ENCODE measurements around the gene SAMM50.

The SAMM50 gene

DNA sequence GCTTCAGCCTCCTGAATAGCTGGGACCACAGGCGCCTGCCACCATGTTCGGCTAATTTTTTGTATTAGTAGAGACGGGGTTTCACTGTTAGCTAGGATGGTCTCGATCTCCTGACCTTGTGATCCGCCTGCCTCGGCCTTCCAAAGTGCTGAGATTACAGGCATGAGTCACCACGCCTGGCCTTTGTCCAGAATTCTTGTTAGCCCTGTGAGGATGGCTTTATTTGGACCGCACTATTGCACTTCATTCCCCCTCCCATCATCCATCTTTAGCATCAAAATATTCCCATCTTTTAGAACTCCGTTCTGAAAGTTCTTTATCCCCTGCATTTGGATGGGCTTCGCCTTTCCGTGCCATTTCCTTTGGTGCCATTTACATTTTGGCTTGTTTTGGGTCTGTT, 2.6 kb downstream of the SAMM50 start:
- Histone ChIP-seq H3K4me3 (ENCODE audit: low read length) (no peak overlapping the region), H3K79me2 (ENCODE audit: control insufficient read depth, low read length) (peaks cover 94% of the 10 kb centered on the region), H4K20me1 (ENCODE audit: control insufficient read depth, insufficient read depth, low read depth, low read length) (peaks cover 4% of the 10 kb centered on the region; the same call in 1 of the 2 replicates)

DNA sequence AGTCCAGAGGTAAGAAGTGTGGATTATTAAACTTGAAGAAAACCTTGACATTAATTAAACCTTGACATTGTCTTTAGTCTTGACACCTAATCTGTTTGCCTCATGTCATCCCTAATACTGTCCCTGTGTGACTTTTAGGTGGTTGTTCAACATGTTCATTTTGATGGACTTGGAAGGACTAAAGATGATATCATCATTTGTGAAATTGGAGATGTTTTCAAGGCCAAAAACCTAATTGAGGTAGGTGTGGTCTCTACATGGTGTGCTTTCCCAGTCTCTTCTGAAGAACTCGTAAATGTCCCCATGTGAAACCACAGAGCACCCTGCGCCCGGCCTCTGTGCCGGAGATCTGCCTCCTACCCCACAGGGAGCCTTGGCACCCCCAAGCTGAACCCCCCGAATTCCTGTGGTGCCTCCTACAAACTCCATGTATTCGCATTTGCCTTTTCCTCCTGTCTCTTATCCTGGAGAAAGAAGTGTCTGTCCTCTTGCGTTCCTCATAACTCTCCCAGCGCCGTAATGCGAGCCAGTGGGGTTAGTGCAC, 9.1 kb downstream of the SAMM50 start:
- peaks cover 31% of the 10 kb centered on the region for H3K79me2 ChIP-seq (ENCODE audit: control insufficient read depth, low read length)
- TF ChIP-seq, protein P1, sequence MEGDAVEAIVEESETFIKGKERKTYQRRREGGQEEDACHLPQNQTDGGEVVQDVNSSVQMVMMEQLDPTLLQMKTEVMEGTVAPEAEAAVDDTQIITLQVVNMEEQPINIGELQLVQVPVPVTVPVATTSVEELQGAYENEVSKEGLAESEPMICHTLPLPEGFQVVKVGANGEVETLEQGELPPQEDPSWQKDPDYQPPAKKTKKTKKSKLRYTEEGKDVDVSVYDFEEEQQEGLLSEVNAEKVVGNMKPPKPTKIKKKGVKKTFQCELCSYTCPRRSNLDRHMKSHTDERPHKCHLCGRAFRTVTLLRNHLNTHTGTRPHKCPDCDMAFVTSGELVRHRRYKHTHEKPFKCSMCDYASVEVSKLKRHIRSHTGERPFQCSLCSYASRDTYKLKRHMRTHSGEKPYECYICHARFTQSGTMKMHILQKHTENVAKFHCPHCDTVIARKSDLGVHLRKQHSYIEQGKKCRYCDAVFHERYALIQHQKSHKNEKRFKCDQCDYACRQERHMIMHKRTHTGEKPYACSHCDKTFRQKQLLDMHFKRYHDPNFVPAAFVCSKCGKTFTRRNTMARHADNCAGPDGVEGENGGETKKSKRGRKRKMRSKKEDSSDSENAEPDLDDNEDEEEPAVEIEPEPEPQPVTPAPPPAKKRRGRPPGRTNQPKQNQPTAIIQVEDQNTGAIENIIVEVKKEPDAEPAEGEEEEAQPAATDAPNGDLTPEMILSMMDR (IDR thresholded peaks at IDR 0.05; ENCODE audit: low read depth, low read length, poor library complexity, severe bottlenecking), result no peak
- no peak for TF ChIP-seq EZH2phosphoT487 (IDR thresholded peaks at IDR 0.05; ENCODE audit: borderline replicate concordance, low read length)
- H3K27ac ChIP-seq (ENCODE audit: low read depth, low read length), result no peak overlapping the region
- H3K27me3 ChIP-seq (ENCODE audit: control insufficient read depth, low read length), result no peaks in the 10 kb centered on the region
- no peaks in the 10 kb centered on the region for H3K9me3 ChIP-seq (ENCODE audit: control insufficient read depth, insufficient read depth, low read length)
- no peaks in the 10 kb centered on the region for H3K4me1 ChIP-seq (ENCODE audit: control insufficient read depth, low read length)
- H3K4me3 ChIP-seq (ENCODE audit: low read length), result no peak overlapping the region
- no peaks in the 10 kb centered on the region for H4K20me1 ChIP-seq (ENCODE audit: control insufficient read depth, insufficient read depth, low read depth, low read length)
- H3K9me2 ChIP-seq (replicated peaks; ENCODE audit: control insufficient read depth, low read length), result no peaks in the 10 kb centered on the region
- no peaks in the 10 kb centered on the region; the same call in 1 of the 2 replicates for H3F3A ChIP-seq (ENCODE audit: control insufficient read depth, insufficient read depth)
- H3K36me3 ChIP-seq (ENCODE audit: control insufficient read depth, low read length), result peaks cover 54% of the 10 kb centered on the region
- H3K4me2 ChIP-seq (ENCODE audit: low read length), result no peak overlapping the region

More for the DNA sequence above, 2.6 kb downstream of the SAMM50 start:
- Histone ChIP-seq H3F3A (ENCODE audit: control insufficient read depth, insufficient read depth) (peaks cover 6% of the 10 kb centered on the region), H3K27ac (ENCODE audit: low read depth, low read length) (no peak overlapping the region), H3K36me3 (ENCODE audit: control insufficient read depth, low read length) (peaks cover 10% of the 10 kb centered on the region), H3K9me2 (replicated peaks; ENCODE audit: control insufficient read depth, low read length) (no peaks in the 10 kb centered on the region), H3K4me2 (ENCODE audit: low read length) (no peak overlapping the region), H3K27me3 (ENCODE audit: control insufficient read depth, low read length) (no peaks in the 10 kb centered on the region), H3K9me3 (ENCODE audit: control insufficient read depth, insufficient read depth, low read length) (no peaks in the 10 kb centered on the region), H3K4me1 (ENCODE audit: control insufficient read depth, low read length) (peaks cover 28% of the 10 kb centered on the region)
- TF ChIP-seq, protein P1 (IDR thresholded peaks at IDR 0.05; ENCODE audit: low read depth, low read length, poor library complexity, severe bottlenecking), result no peak
- TF ChIP-seq EZH2phosphoT487 (IDR thresholded peaks at IDR 0.05; ENCODE audit: borderline replicate concordance, low read length), result no peak

DNA sequence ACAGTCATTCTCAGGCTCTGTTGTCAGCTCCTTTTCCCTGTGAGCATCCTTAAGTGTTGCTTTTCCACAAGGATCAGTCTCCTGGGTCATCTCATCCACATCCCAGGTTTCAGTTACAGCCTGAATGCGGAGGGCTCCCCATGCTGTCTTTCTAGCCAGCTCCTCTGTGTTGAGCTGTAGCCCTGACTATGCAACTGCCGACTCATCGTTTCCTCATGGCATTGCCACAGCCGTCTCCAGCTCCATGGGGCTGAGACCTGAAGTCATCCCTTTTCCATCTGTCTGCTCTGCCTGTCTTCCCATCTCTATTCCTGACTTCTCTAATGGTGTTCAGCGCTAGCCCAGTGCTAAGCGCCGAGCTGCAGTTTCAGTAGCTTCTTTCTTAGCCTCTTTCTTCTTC, 11.8 kb downstream of the SAMM50 start:
- TF ChIP-seq, protein P1 (IDR thresholded peaks at IDR 0.05; ENCODE audit: low read depth, low read length, poor library complexity, severe bottlenecking), result no peak
- TF ChIP-seq EZH2phosphoT487 (IDR thresholded peaks at IDR 0.05; ENCODE audit: borderline replicate concordance, low read length), result no peak
- Histone ChIP-seq H4K20me1 (ENCODE audit: control insufficient read depth, insufficient read depth, low read depth, low read length) (no peaks in the 10 kb centered on the region), H3K79me2 (ENCODE audit: control insufficient read depth, low read length) (peaks cover 5% of the 10 kb centered on the region), H3K27me3 (ENCODE audit: control insufficient read depth, low read length) (no peaks in the 10 kb centered on the region), H3F3A (ENCODE audit: control insufficient read depth, insufficient read depth) (no peaks in the 10 kb centered on the region), H3K36me3 (ENCODE audit: control insufficient read depth, low read length) (peaks cover 76% of the 10 kb centered on the region), H3K4me2 (ENCODE audit: low read length) (no peak overlapping the region), H3K9me2 (replicated peaks; ENCODE audit: control insufficient read depth, low read length) (no peaks in the 10 kb centered on the region), H3K27ac (ENCODE audit: low read depth, low read length) (no peak overlapping the region), H3K4me3 (ENCODE audit: low read length) (no peak overlapping the region), H3K9me3 (ENCODE audit: control insufficient read depth, insufficient read depth, low read length) (no peaks in the 10 kb centered on the region), H3K4me1 (ENCODE audit: control insufficient read depth, low read length) (no peaks in the 10 kb centered on the region)
